Effector memory CD4-positive, alpha-beta T cell (primary cell): ENCODE measurements around the gene GPR141.

ENCODE experiments used
- DNase-seq, 3 donors: peaks; one replicate each; pipeline ENCODE4 v3.0.0-alpha.2; 2020
- H3K27ac ChIP-seq: 2 replicates; pipeline ENCODE4 v1.7.0; 2013; ENCODE audit warnings: mild to moderate bottlenecking, low read length, moderate library complexity; ENCODE audit not compliant: insufficient read depth, poor library complexity, severe bottlenecking
- H3K27me3 ChIP-seq: replicated peaks from 2 replicates; pipeline ENCODE4 v1.7.0; 2013; ENCODE audit warnings: mild to moderate bottlenecking, low read length; ENCODE audit not compliant: insufficient read depth, control insufficient read depth, poor library complexity, severe bottlenecking
- H3K36me3 ChIP-seq: 2 replicates; pipeline ENCODE4 v1.7.0; 2013; ENCODE audit warnings: mild to moderate bottlenecking, low read length, moderate library complexity; ENCODE audit not compliant: control insufficient read depth, insufficient read depth
- H3K4me1 ChIP-seq: 2 replicates; pipeline ENCODE4 v1.7.0; 2013; ENCODE audit warnings: low read length, mild to moderate bottlenecking; ENCODE audit not compliant: control insufficient read depth, insufficient read depth, poor library complexity, severe bottlenecking
- H3K4me3 ChIP-seq: 2 replicates; pipeline ENCODE4 v1.7.0; 2013; ENCODE audit warnings: low read length, low read depth, mild to moderate bottlenecking; ENCODE audit not compliant: insufficient read depth, poor library complexity, severe bottlenecking
- H3K9me3 ChIP-seq: 2 replicates; pipeline ENCODE4 v1.7.0; 2013; ENCODE audit warnings: mild to moderate bottlenecking, low read length, moderate library complexity; ENCODE audit not compliant: control insufficient read depth
- total RNA-seq, 3 donors: gene quantifications; one replicate each; lab custom pipeline; 2026; lab: John Stamatoyannopoulos, UW

GPR141 gene, protein sequence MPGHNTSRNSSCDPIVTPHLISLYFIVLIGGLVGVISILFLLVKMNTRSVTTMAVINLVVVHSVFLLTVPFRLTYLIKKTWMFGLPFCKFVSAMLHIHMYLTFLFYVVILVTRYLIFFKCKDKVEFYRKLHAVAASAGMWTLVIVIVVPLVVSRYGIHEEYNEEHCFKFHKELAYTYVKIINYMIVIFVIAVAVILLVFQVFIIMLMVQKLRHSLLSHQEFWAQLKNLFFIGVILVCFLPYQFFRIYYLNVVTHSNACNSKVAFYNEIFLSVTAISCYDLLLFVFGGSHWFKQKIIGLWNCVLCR
- 0 to 2.3 (median 0.17) reads per million in 3 donors for total RNA-seq

GRCh38 chr7:37683246-37684120 is at the start of gene GPR141:
GPR141 (plus strand) TSS chr7:37683766; CDS start chr7:37740394, 56,628 bp downstream.
- no peaks in the 10 kb centered on the region for H3K9me3 ChIP-seq
- H3K4me1 ChIP-seq = no peaks in the 10 kb centered on the region
- H3K27ac ChIP-seq = no peak within 1 kb of the TSS
- no peak within 1 kb of the TSS for H3K4me3 ChIP-seq
- H3K27me3 ChIP-seq = no peaks in the 10 kb centered on the region
- DNase-seq = no peak
- no peaks in the 10 kb centered on the region for H3K36me3 ChIP-seq

GRCh38 chr7:37635346-37635745 is 48.2 kb upstream of the GPR141 start:
- Histone ChIP-seq H3K4me1 (no peaks in the 10 kb centered on the region), H3K4me3 (no peak overlapping the region), H3K9me3 (no peaks in the 10 kb centered on the region), H3K27me3 (no peaks in the 10 kb centered on the region), H3K27ac (no peak overlapping the region), H3K36me3 (no peaks in the 10 kb centered on the region)
- no peak for DNase-seq

- DNase-seq = no peak
- Histone ChIP-seq H3K27me3 (no peaks in the 10 kb centered on the region), H3K4me3 (no peak overlapping the region), H3K36me3 (no peaks in the 10 kb centered on the region), H3K27ac (no peak overlapping the region), H3K9me3 (no peaks in the 10 kb centered on the region), H3K4me1 (no peaks in the 10 kb centered on the region)
Observed at GRCh38 chr7:37642028-37642540, 41.5 kb upstream of the GPR141 start.

DNA sequence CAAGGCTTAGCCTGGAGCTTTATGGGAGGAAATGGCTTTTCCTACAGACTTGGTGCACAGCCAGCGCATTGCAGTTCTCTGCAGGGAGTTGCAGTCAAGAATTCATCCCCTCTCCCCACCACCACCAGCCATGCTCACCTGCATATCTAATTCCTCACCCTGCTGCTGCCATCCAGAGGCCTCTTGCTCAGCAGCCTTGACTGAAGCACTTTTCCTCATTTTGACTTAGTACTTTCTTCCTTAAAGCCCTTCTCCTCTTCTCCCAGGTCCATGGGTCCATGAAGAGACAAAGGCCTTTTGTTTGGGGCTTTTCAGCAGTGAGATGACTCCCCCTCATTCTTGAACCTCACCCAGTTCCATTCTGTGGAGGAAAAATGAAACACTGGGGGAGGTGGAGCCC is 39.7 kb upstream of the GPR141 start:
- H3K27ac ChIP-seq = no peak overlapping the region
- no peak for DNase-seq
- H3K4me1 ChIP-seq = no peaks in the 10 kb centered on the region
- H3K27me3 ChIP-seq = no peaks in the 10 kb centered on the region
- no peaks in the 10 kb centered on the region for H3K36me3 ChIP-seq
- no peaks in the 10 kb centered on the region for H3K9me3 ChIP-seq
- no peak overlapping the region for H3K4me3 ChIP-seq

DNA sequence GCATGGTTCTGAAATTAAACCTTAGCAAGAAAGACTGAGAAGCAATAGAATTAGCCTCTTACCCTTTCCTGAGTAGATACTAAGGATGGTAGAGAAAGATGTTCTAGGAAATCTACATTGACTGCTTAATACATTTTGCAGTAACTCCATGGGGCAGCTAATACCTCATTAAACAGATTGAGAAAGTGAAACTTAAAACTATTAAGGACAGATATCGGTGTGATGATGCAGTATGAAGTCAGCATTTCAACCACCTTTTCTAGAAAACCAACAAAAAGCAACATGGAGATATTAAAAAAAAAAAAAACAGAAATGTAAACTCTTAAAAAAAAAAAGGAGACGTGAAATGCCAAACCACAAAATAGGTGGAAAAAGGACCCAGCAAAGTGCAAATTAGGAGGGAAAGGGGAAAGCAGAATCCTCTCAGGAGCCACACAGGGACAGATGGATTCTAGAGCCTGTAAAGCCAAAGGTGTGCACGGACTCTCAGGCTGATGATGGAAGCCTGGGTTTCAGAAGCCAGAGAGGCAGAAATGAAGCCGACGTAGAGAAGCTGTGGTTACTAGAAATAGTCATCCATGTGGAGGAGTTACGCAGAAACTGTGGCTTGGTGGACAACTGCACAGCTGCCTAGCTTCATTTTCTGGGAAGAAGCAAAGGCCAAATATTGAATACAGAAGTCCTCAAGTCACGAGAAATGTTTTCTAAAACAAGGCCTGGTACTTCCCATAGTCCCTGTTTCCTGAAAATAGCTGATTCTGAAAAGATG is 38.1 kb upstream of the GPR141 start:
- no peaks in the 10 kb centered on the region for H3K36me3 ChIP-seq
- no peak overlapping the region for H3K27ac ChIP-seq
- H3K27me3 ChIP-seq = no peaks in the 10 kb centered on the region
- no peaks in the 10 kb centered on the region for H3K9me3 ChIP-seq
- no peak overlapping the region for H3K4me3 ChIP-seq
- H3K4me1 ChIP-seq = no peaks in the 10 kb centered on the region
- no peak for DNase-seq

- Histone ChIP-seq H3K4me1 (no peaks in the 10 kb centered on the region), H3K9me3 (no peaks in the 10 kb centered on the region), H3K4me3 (no peak overlapping the region), H3K36me3 (no peaks in the 10 kb centered on the region), H3K27me3 (no peaks in the 10 kb centered on the region), H3K27ac (no peak overlapping the region)
- no peak for DNase-seq
Observed at GRCh38 chr7:37656913-37657530, 26.5 kb upstream of the GPR141 start.

DNA sequence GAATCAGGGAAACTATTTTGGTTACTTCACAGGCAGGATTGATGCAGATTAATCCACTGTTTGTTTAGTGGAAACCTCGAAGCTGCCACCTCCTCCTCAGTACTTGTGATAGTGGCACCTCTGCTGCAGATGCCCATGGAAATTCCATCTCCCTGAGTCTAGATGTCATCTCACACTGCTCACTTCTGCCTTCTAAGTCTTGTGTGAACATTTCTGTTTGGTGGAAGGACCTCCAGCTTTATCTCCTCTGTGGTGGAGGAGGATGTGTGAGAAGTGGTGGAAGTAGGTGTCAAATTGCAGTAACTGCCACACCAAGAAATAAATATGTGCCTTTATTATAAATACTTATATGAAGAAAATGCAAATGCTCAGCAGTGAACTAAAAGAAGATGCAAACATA is 25.8 kb upstream of the GPR141 start:
- H3K4me3 ChIP-seq = no peak overlapping the region
- no peak overlapping the region for H3K27ac ChIP-seq
- H3K36me3 ChIP-seq = no peaks in the 10 kb centered on the region
- H3K27me3 ChIP-seq = no peaks in the 10 kb centered on the region
- DNase-seq = no peak
- no peaks in the 10 kb centered on the region for H3K9me3 ChIP-seq
- H3K4me1 ChIP-seq = no peaks in the 10 kb centered on the region

DNA sequence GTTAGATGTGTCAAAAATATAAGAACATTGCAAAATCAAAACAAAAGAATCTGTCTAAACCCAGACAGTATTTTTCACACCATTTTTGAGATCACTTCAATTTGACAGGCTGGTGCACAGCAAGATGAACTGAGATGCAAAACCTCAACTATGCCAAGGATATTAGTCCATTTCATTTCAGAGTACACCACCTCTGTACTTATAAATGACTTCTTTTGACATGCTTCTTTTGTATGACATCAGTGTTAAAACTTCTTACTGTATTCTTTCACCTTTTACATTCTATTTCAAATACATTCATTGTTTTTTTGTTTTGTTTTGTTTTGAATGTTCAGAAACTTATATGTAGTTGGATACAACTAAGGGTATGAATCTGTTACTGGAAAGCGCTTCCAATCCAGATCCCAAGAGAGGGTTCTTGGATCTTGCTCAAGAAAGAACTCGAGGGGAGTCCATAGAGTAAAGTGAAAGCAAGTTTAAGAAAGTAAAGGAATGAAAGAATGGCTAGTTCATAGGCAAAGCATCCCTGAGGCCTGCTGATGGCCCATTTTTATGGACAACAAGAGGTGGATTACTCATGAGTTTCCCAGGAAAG is 23.5 kb upstream of the GPR141 start:
- no peak for DNase-seq
- Histone ChIP-seq H3K36me3 (no peaks in the 10 kb centered on the region), H3K27me3 (no peaks in the 10 kb centered on the region), H3K27ac (no peak overlapping the region), H3K4me3 (no peak overlapping the region), H3K9me3 (no peaks in the 10 kb centered on the region), H3K4me1 (no peaks in the 10 kb centered on the region)

GRCh38 chr7:37660614-37661013 is 23.0 kb upstream of the GPR141 start:
- H3K27ac ChIP-seq = no peak overlapping the region
- no peaks in the 10 kb centered on the region for H3K27me3 ChIP-seq
- no peaks in the 10 kb centered on the region for H3K9me3 ChIP-seq
- no peaks in the 10 kb centered on the region for H3K36me3 ChIP-seq
- H3K4me1 ChIP-seq = no peaks in the 10 kb centered on the region
- DNase-seq = no peak
- no peak overlapping the region for H3K4me3 ChIP-seq
